Esophagus muscularis mucosa (tissue), 4 donors: Measurements from ENCODE around the gene ATXN1L. TPM values are rescaled to one million over a fixed set of nuclear protein-coding genes. Genes with fewer than 3 reads are reported as not detected.
"Not testable (repeated sequence)": the region's sequence is repeated elsewhere in the genome, so short reads cannot be mapped to it uniquely, and the experiment has no call there.

ENCODE experiments used
- DNase-seq: peaks from one replicate; pipeline ENCODE4 v3.0.0-alpha.2; 2017; ENCODE audit errors: extremely low spot score
- H3K27ac ChIP-seq, 4 donors: fragments of 200-600 bp; sonication (generic); replicated peaks in 1 of 4; 1 replicate in 3 of 4; 2 replicates in 1 of 4; pipeline ENCODE4 v1.5.1; 2016 to 2019; ENCODE audit warnings: mild to moderate bottlenecking in 1 of 4
- H3K27me3 ChIP-seq, 4 donors: fragments of 200-600 bp; sonication (generic); one replicate each; pipeline versions ENCODE4 v1.5.1 to v1.6.0; 2016 to 2019
- H3K36me3 ChIP-seq, 4 donors: fragments of 200-600 bp; sonication (generic); one replicate each; pipeline ENCODE4 v1.5.1; 2016 to 2019
- H3K4me1 ChIP-seq, 4 donors: fragments of 200-600 bp; sonication (generic); one replicate each; pipeline ENCODE4 v1.5.1; 2016 to 2019
- H3K4me3 ChIP-seq, 4 donors: fragments of 200-600 bp; sonication (generic); 1 replicate in 2 of 4; 2 replicates in 2 of 4; pipeline ENCODE4 v1.5.1; 2016 to 2019; ENCODE audit warnings: mild to moderate bottlenecking in 4 of 4, moderate library complexity in 1 of 4
- H3K9me3 ChIP-seq, 4 donors: fragments of 200-600 bp; sonication (generic); 1 replicate in 3 of 4; 2 replicates in 1 of 4; pipeline ENCODE4 v1.5.1; 2016 to 2019
- EP300 ChIP-seq: sonication (generic); formaldehyde crosslinking; IDR thresholded peaks from one replicate; pipeline ENCODE4 v1.6.1; 2017; ENCODE audit warnings: antibody characterized with exemption
- POLR2A ChIP-seq: fragments of 450-650 bp; IDR thresholded peaks from one replicate; pipeline ENCODE4 v1.6.1; 2017; ENCODE audit warnings: antibody characterized with exemption, moderate library complexity, mild to moderate bottlenecking, low read depth
- POLR2AphosphoS5 ChIP-seq, 2 donors: sonication (generic); formaldehyde crosslinking; IDR thresholded peaks; one replicate each; pipeline ENCODE4 v1.6.1; 2017; ENCODE audit warnings: antibody characterized with exemption in 2 of 2
- WGBS: methylation state at CpG from one replicate; pipeline ENCODE4 v1.1.5; 2018; 5-methylcytosine and 5-hydroxymethylcytosine counted together
- intact Hi-C: fragments of 100-400 bp; cut with DNase I; formaldehyde crosslinking; loops from one replicate; pipeline ENCODE4 v1.15.1; 2023
- total RNA-seq, 4 donors: library from RNA; depleted of rRNA; stranded (reverse); fragments of >200 nt; gene quantifications; one replicate each; pipeline versions ENCODE4 v1.1.0 to v1.2.1, GENCODE V29; 2016
- TF ChIP-seq, protein P1 (sequence below), 3 experiments: fragments of 200-600 bp in 2 of 3; fragments of 450-650 bp in 1 of 3; sonication (generic) in 2 of 3; IDR thresholded peaks; one replicate each; pipeline ENCODE4 v1.5.1; 2017 to 2019; ENCODE audit warnings: antibody characterized with exemption in 3 of 3, mild to moderate bottlenecking in 2 of 3, moderate library complexity in 1 of 3

The ATXN1L gene
- total RNA-seq, 4 donors from 2014 or later, result 32.8 to 54.6 (median 42.9) TPM

DNA sequence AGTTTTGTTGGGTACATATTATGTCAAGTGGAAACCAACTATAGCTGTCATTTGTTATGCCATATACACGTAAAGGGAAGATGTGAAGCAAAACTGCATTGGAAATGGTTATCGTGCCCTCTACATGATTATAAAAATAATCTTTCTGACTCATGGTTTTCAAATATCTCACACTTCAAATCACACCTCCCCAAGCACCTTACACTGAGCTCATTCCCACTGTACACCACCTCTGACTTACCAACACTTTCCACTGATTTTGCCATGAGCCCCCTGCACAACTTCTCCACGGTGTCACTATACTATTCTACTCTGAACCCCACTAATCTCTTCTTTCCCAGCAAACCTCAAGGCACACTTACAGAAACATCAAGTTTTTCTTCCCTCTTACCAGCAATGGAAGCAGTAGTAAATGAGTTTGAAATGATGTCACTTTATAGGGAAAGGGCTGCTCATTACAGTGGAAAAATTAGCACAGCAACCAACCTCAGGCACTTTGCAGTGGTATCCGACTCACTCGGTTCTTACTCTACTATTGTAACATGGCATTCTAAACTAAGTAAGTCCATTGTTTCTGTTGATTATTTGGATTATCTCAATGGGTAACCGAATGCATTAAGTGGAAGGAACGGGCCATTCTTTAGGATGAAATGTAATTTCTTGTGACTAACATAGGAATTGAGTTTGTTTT lies 19.5 kb downstream of the ATXN1L start:
- H3K27me3 ChIP-seq, result no peaks in the 10 kb centered on the region
- intact Hi-C loops, result no loop called here
- no peak for DNase-seq
- H3K9me3 ChIP-seq, result no peaks in the 10 kb centered on the region
- H3K4me1 ChIP-seq, result no peaks in the 10 kb centered on the region
- WGBS, result 88% methylated on average over 7 of the region's 7 CpGs
- TF ChIP-seq EP300 (no peak), POLR2A (no peak), POLR2AphosphoS5 (IDR thresholded peaks at IDR 0.05) (no peak)
- TF ChIP-seq, protein P1, sequence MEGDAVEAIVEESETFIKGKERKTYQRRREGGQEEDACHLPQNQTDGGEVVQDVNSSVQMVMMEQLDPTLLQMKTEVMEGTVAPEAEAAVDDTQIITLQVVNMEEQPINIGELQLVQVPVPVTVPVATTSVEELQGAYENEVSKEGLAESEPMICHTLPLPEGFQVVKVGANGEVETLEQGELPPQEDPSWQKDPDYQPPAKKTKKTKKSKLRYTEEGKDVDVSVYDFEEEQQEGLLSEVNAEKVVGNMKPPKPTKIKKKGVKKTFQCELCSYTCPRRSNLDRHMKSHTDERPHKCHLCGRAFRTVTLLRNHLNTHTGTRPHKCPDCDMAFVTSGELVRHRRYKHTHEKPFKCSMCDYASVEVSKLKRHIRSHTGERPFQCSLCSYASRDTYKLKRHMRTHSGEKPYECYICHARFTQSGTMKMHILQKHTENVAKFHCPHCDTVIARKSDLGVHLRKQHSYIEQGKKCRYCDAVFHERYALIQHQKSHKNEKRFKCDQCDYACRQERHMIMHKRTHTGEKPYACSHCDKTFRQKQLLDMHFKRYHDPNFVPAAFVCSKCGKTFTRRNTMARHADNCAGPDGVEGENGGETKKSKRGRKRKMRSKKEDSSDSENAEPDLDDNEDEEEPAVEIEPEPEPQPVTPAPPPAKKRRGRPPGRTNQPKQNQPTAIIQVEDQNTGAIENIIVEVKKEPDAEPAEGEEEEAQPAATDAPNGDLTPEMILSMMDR (IDR thresholded peaks at IDR 0.05), result no peak
- no peak overlapping the region for H3K27ac ChIP-seq
- H3K36me3 ChIP-seq, result peaks cover 19 to 80% (median 57%) of the 10 kb centered on the region in 4 donors
- H3K4me3 ChIP-seq, result no peak overlapping the region

DNA sequence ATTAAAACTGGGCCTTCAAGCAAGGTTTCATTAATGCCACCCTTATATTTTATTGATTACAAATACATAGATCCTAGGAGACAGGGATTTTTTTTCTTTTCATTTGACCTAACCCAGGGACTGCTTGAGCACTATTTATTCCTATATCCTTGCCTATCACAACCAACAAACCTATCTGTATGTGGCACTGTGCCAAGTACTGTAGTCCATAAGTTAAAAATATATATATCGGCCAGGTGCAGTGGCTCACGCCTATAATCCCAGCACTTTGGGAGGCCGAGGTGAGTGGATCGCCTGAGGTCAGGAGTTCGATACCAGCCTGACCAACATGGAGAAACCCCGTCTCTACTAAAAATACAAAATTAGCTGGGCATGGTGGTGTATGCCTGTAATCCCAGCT lies 21.4 kb downstream of the ATXN1L start:
- DNase-seq, H3K9me3 ChIP-seq, H3K27ac ChIP-seq, intact Hi-C loops, H3K4me3 ChIP-seq, H3K4me1 ChIP-seq, H3K27me3 ChIP-seq: not testable (repeated sequence)
- 96% methylated on average over 6 of the region's 6 CpGs for WGBS
- H3K36me3 ChIP-seq, result peaks cover 15 to 64% (median 45%) of the 10 kb centered on the region in 4 donors

DNA sequence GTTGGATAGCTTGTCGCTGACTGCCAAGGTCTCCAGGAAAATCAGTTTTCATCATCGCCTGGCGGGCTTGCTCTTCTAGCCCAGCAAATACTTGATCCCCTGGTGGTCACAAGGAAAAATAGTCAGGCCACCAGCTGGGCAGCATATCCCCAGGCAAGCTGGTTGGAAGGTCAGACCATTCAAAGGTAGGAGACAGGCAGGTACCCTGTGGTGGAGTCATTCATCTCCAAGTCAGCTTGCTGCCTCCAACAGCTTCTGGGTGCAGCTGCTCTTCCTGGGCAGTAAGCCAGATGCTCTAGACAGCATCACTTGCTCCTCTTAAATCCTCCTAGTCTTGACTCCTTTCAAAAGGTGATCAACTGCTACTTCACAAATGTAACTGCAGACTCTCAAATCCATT lies 22.2 kb downstream of the ATXN1L start:
- intact Hi-C loops, result no loop called here
- no peaks in the 10 kb centered on the region for H3K4me1 ChIP-seq
- TF ChIP-seq, protein P1 (IDR thresholded peaks at IDR 0.05), result no peak
- no peak for TF ChIP-seq EP300
- H3K9me3 ChIP-seq, result no peaks in the 10 kb centered on the region
- peaks cover 15 to 60% (median 40%) of the 10 kb centered on the region in 4 donors for H3K36me3 ChIP-seq
- DNase-seq, result no peak
- no peaks in the 10 kb centered on the region for H3K27me3 ChIP-seq
- H3K27ac ChIP-seq, result no peak overlapping the region
- 97% methylated on average over 3 of the region's 3 CpGs for WGBS
- no peak overlapping the region for H3K4me3 ChIP-seq

DNA sequence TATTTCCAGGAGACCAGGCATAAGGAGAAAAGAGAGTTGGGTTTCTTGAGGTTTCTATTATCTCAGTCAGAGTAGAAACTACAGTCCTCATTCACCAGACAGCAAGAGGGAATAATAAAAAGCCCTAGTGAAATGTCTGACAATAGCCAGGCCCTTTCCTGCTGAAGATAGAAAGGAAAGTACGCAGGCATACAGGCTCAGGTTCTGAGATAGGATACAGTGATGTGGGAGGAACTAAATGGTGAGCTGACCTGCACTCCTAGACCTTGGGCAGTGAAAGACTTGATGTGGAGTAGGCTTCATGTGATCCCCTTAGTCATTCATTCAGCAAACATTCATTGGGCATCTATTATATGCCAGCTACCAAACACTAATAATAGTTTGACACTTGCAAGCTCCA lies 23.3 kb downstream of the ATXN1L start:
- Histone ChIP-seq H3K27me3 (no peaks in the 10 kb centered on the region), H3K9me3 (no peaks in the 10 kb centered on the region), H3K36me3 (peaks cover 8 to 56% (median 31%) of the 10 kb centered on the region in 4 donors), H3K4me3 (no peak overlapping the region), H3K4me1 (no peaks in the 10 kb centered on the region), H3K27ac (no peak overlapping the region)
- intact Hi-C loops, result no loop called here
- TF ChIP-seq POLR2AphosphoS5 (IDR thresholded peaks at IDR 0.05) (no peak), EP300 (no peak), POLR2A (no peak)
- TF ChIP-seq, protein P1 (IDR thresholded peaks at IDR 0.05), result no peak
- 100% methylated on average over 1 of the region's 1 CpG for WGBS
- DNase-seq, result no peak

DNA sequence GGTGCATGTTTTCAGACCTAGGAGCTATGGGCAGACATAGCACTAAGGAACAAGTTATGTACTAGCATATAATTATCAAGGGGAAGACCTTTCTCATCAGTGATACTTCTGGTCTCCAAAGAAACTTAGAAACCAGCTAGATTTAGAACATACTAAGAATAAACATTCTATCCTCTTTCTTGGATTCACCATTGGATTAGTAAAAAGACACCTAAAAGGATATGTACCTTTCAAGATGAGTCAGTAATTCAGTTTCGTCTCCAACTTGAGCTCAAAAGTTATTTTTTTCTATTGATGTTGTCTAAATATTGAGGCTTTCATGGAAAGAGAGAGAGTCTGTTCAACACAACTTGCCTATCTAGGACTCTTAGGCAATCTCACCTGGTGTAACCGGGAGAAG lies 25.0 kb downstream of the ATXN1L start:
- Histone ChIP-seq H3K27me3 (no peaks in the 10 kb centered on the region), H3K27ac (no peak overlapping the region), H3K9me3 (no peaks in the 10 kb centered on the region), H3K4me1 (no peaks in the 10 kb centered on the region), H3K4me3 (no peak overlapping the region), H3K36me3 (peaks cover 0 to 57% (median 29%) of the 10 kb centered on the region in 4 donors)
- 100% methylated on average over 2 of the region's 2 CpGs for WGBS
- intact Hi-C loops, result no loop called here
- TF ChIP-seq POLR2A, result no peak
- TF ChIP-seq EP300, result no peak
- no peak for TF ChIP-seq POLR2AphosphoS5 (IDR thresholded peaks at IDR 0.05)
- TF ChIP-seq, protein P1 (IDR thresholded peaks at IDR 0.05), result no peak
- no peak for DNase-seq
